ENCODE measurements around the gene COPS2.
"Not testable (repeated sequence)": the region's sequence is repeated elsewhere in the genome, so short reads cannot be mapped to it uniquely, and the experiment has no call there.

COPS2 gene

GRCh38 chr15:49155110-49155833 is at the start of gene COPS2:
COPS2 (minus strand) TSS chr15:49155599; CDS start chr15:49155578, 21 bp downstream.
- no peak for FAIRE-seq

- no peak for FAIRE-seq
Measured at GRCh38 chr15:49200347-49200746, 44.9 kb upstream of the COPS2 start.

GRCh38 chr15:49199666-49200065 is 44.3 kb upstream of the COPS2 start:
- no peak for FAIRE-seq

- FAIRE-seq, result no peak
Measured at GRCh38 chr15:49196856-49197255, 41.5 kb upstream of the COPS2 start.

- no peak for FAIRE-seq
Measured at GRCh38 chr15:49191892-49192291, 36.5 kb upstream of the COPS2 start.

- no peak for FAIRE-seq
Measured at GRCh38 chr15:49190586-49190985, 35.2 kb upstream of the COPS2 start.

GRCh38 chr15:49189631-49190030 is 34.2 kb upstream of the COPS2 start:
- FAIRE-seq, result no peak

GRCh38 chr15:49188933-49189332 is 33.5 kb upstream of the COPS2 start:
- FAIRE-seq, result no peak

GRCh38 chr15:49187549-49188245 is 32.3 kb upstream of the COPS2 start:
- no peak for FAIRE-seq

- FAIRE-seq, result no peak
Measured at GRCh38 chr15:49185473-49185872, 30.1 kb upstream of the COPS2 start.

- not testable (repeated sequence) for FAIRE-seq
Measured at GRCh38 chr15:49183741-49184140, 28.3 kb upstream of the COPS2 start.

GRCh38 chr15:49182128-49182527 is 26.7 kb upstream of the COPS2 start:
- no peak for FAIRE-seq

GRCh38 chr15:49179433-49180190 is 24.2 kb upstream of the COPS2 start:
- no peak for FAIRE-seq

- no peak for FAIRE-seq
Measured at GRCh38 chr15:49178497-49178896, 23.1 kb upstream of the COPS2 start.

- FAIRE-seq, result not testable (repeated sequence)
Measured at GRCh38 chr15:49175582-49176397, 20.4 kb upstream of the COPS2 start.

GRCh38 chr15:49174902-49175301 is 19.5 kb upstream of the COPS2 start:
- no peak for FAIRE-seq

GRCh38 chr15:49171790-49172189 is 16.4 kb upstream of the COPS2 start:
- FAIRE-seq, result no peak

GRCh38 chr15:49169880-49170597 is 14.6 kb upstream of the COPS2 start, which contains the start of gene GALK2:
GALK2 (plus strand) TSS chr15:49170247; CDS start chr15:49170323, 76 bp downstream.
- FAIRE-seq, result no peak

GRCh38 chr15:49168016-49168415 is 12.6 kb upstream of the COPS2 start:
- no peak for FAIRE-seq

GRCh38 chr15:49164865-49165264 is 9.5 kb upstream of the COPS2 start:
- no peak for FAIRE-seq

GRCh38 chr15:49163678-49164077 is 8.3 kb upstream of the COPS2 start:
- FAIRE-seq, result no peak

Data from colon (tissue), 2 donors.